Ovary (tissue), 3 donors: Measurements from ENCODE around the gene EPAS1.

Source experiments
- CTCF ChIP-seq, 3 donors: fragments of 450-650 bp in 2 of 3; fragments of 200-600 bp in 1 of 3; IDR thresholded peaks; one replicate each; pipeline versions ENCODE4 v1.5.1 to v1.8.0; 2016 to 2022; ENCODE audit warnings: antibody characterized with exemption in 3 of 3, mild to moderate bottlenecking in 1 of 3
- EP300 ChIP-seq: sonication (generic); formaldehyde crosslinking; IDR thresholded peaks from one replicate; pipeline ENCODE4 v1.6.1; 2017; ENCODE audit warnings: antibody characterized with exemption
- POLR2A ChIP-seq: fragments of 450-650 bp; IDR thresholded peaks from one replicate; pipeline ENCODE4 v1.6.1; 2017; ENCODE audit warnings: antibody characterized with exemption, mild to moderate bottlenecking, moderate library complexity
- donor health status: DM: no; HTN: no; CAD: no.

GRCh38 chr2:46373238-46373637 lies 76.0 kb downstream of the EPAS1 start:
- no peak for TF ChIP-seq EP300
- TF ChIP-seq CTCF (IDR thresholded peaks at IDR 0.05), result no peak
- no peak for TF ChIP-seq POLR2A
